NCI-H2029 (cell line): ENCODE measurements around the gene DAAM2.

ENCODE experiments used
- DNase-seq: peaks from one replicate; lab custom pipeline; 2025; lab: John Stamatoyannopoulos, UW

DAAM2 gene

DNA sequence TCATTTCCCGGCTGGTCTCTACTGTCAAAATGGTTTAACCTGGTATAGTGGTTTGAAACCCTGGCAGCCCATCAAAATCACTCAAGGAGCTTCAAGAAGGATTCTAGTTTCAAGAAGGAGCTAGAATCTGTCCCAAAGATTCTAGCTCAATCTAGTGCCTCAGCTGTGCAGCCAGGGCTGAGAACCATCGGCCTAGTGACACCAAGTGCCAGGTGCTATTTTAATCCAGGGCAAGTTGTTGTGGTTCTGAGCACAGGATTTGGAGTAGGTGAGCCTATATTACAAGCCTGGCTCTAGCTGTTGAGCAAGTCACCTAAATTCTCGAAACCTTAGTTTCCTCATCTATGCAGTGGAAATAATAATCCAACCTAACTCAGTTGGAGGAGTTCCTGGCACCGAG, 138.4 kb downstream of the DAAM2 start:
- DNase-seq = no peak

DNA sequence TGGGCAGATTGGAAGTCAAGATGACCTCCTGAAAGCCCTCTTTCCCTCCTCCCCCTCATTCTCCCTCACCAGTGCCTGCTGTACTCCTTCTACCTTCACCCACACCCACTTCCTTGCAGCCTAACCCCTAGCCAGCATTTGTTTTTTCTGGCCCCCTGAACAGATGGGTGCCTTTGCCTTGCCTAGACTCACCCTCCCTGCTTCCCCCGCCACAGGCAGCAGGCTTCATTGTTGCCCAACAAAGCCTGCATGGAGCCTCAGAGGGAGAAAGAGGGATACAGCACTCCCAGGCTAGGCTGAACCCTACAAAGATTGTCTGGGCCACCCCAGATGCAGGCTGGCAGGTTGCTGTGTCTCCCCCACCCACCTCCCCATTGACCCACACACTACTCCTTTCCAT, 139.4 kb downstream of the DAAM2 start:
- DNase-seq = no peak

DNA sequence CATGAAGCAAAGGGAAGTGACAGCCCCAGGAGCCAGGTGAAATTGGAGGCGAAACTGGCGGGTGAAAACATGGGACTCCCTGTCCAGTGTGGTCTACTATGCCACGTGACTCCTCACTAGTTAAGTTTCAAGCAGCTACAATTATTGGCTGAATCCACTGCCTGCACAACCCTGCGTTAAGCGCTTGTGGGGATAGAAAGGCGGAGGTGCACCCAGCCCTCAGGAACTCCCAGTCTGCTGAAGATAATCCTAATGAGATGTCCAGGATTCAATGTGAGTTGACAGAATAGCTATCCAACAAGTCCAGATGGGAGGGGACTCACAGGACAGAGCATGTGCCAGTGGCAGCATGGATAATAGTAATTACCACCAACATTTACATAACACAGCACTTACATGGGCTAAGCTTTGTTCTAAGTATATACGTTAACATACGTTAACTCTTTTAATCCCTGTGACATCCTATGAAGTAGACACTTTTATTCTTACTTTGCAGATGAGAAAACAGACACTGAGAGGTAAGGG, 140.3 kb downstream of the DAAM2 start:
- no peak for DNase-seq

- DNase-seq = no peak
Observed at GRCh38 chr6:39933669-39934130, 141.5 kb downstream of the DAAM2 start.

DNA sequence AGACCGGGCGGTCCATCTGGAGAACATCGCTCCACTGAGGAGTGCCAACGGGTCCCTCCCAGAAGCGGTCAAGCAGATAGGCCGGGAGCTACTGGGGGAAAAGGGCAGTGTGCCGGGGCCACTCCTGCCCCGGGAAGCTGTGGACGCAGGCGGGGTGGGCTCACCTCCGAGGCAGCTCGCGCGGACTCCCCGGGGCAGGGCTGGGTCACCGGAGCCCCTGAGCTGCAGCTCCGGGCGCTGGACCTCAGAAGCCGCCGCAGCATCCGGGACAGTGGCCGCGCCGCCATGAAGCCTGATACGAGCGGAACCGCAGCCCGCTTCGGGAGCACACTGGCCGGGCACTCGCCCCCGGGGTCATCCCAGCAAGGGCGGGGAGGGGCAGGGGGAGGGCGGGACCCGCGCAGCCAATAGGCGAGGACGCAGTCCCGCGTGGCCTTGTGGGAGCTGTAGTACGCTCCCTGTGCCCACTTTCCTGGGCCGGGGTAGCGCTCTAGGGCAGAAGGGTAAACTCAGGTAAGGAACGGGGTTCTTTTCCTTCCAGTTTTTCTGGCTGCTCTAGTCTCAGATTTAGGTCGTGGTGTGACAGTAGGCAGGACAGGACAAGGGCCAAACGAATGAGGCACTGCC, 142.1 kb downstream of the DAAM2 start, which contains the start of gene MOCS1:
Gene MOCS1 (minus strand): TSS at position 332 of the 627 bp plus-strand sequence. CDS start 45 bp downstream, at position 287.
- peak; percentile 27 for DNase-seq

DNA sequence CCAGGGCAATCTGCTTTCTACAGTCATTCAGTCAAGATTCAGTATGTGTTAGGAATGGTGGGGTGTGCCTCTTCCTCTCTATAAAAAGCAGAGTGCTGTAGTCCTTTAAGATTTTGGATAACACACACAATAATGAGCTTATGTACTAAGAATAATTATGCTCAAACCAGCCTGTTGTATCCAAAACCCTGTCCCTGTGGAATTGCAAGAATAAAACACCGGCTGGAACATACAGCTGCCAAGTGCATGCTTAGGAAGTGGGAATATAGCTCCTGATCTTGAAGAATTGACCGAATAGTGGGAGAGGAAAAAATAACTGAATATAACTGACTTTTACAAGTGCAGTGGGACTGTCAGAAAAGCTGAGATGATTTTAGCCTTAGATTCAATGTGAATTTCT, 143.1 kb downstream of the DAAM2 start:
- no peak for DNase-seq

- no peak for DNase-seq
Observed at GRCh38 chr6:39936857-39937256, 144.7 kb downstream of the DAAM2 start.

- DNase-seq = no peak
Observed at GRCh38 chr6:39937686-39938333, 145.6 kb downstream of the DAAM2 start.

- DNase-seq = peak; percentile 34
Observed at GRCh38 chr6:39938773-39939654, 146.8 kb downstream of the DAAM2 start.

DNA sequence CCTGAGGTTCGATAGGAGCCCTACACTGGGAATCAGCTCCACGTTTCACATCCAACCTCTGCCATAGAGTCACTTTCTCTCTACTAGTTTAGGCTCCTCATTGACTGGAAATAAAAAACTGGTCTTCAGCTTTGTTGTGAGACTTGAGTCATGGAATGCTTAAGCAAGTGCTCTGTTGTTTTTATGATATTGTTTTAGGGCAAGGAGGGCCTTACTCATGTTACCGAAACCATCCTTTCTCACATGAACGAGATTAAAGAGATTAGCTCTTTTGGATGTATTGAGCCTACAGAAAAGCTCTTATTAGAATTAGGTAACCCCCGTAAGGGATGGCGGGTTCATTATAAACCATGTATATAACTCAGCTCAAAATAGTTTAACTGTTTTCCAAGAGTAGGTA, 149.0 kb downstream of the DAAM2 start:
- DNase-seq = no peak

GRCh38 chr6:39941820-39942219, 149.6 kb downstream of the DAAM2 start:
- DNase-seq = no peak

DNA sequence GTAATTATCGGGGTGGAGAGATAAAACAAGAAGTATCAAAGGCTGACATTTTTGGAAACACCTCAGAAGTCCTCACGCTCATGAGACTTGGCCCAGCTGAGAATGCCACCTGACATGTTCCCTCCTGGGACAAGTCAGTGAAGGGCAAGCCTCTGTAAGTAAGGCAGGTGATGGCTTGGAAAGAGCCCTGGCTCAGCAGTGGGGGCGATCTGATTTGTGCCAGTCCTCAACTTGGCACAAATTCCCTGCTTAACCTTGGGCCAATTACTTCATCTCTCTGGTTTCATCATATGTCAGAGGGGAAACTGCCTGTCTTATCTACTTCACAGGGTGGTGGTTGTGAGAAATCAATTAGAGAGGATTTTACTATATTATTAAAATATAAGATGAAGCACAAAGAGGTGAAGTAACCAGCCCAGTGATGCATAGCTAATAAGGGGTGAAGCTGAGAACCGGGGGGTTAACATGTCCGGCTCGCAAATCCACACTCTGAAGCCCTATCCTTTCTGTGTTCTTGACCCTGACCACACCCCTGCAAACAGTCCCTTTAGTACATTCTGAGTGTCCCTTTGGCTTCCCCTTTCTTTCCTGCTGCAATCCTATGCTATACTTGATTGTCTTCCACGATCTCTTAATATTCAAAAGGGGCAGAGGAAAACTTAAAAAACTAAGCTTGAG, 150.9 kb downstream of the DAAM2 start:
- DNase-seq = no peak

DNA sequence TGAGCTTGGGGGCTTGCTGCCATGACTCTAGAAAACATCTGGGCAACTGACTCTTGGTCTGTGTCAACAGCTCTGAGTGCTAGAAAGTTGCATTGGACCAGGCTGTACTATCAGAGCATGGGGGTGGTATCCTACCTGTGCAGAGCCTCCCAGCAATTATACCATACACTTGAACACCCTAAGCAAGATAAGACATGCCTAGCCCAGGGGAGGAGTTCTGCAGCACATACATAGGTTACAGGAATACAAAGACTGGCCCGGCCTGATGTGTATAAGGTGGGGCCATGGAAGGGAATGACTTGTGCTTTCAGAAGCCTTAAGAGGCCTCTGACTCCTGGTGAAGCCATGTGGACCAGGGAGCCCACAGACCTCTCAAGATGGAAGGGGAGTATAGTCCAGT, 153.4 kb downstream of the DAAM2 start:
- DNase-seq = no peak

GRCh38 chr6:39947611-39948068, 155.5 kb downstream of the DAAM2 start:
- no peak for DNase-seq

DNA sequence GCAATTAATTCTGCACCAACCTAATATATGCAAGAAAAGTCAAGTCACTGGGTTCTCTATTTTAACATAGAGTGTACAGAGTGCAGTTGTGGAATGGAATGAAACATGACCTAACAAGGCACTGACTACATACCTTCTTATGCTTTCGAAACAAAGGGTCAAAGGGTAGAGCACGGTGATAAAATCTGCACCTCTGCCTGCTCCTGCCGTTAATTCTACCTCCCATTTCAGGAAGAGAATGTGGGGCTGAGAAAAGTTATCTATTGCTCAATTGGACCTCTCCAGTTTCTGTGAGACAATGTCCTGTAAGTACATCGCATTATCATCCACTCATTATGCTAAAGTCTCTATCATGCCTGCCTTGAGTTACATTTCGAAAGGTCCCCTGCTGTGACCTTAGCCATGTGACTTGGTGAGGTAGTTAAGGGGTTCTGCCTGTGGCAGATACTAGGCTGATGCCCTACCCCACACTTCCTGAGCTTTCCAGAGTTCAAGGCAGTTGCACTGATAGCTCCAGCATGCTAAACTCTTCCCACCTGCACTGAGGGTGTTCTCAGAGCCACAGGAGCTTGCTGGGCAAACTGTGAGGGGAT, 156.1 kb downstream of the DAAM2 start:
- DNase-seq = no peak

DNA sequence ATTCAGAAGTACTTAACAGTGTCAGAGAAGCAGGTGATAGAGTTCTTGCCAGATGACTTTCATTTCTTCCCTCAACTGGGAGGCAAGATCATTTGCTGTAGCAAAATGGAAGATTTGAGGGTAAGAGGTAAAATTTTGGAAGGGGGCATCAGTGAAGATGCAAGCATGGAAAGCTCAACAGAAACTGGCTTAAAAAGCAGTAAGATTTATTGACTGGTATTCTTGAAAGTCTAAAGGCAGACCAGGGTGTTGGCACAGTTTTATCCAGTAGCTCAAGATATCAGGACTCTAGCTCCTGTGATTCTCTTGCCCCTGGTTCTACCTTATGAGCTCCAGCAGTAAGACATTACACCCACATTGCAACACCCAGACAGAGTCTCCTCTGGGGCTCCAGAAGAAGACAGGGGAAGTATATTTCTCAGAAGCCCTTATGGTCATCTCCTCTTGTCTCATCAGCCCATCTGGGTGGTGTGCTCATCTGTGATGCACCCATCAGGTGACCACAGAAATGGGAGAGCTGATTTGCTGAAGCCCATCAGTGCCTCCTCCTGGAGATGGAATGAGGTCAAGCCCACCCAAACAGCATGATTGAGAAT, 158.0 kb downstream of the DAAM2 start:
- no peak for DNase-seq

- no peak for DNase-seq
Observed at GRCh38 chr6:39951191-39951590, 159.0 kb downstream of the DAAM2 start.

GRCh38 chr6:39951716-39952115, 159.5 kb downstream of the DAAM2 start:
- DNase-seq = no peak

DNA sequence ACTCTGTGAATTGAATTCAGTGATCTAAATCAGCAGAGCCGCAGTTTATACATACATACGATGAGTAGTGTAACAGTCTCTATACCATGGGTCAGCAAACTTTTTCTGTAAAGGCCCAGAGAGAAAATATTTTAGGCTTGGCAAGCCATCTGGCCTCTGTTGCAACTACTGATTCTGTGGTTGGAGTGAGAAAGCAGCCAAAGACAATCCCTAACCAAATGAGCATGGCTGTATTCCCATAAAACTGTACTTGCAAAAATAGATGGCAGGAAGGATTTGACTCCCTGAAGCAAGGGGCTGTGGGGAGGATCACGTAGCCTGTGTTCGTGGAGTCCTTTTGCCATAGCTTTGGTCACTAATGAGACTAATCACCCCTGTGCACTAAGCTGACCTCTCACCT, 160.0 kb downstream of the DAAM2 start:
- no peak for DNase-seq

- DNase-seq = no peak
Observed at GRCh38 chr6:39953076-39953618, 161.0 kb downstream of the DAAM2 start.
